Keratinocyte (primary cell): Measurements from ENCODE around the gene TNIK.

Experiments used
- EZH2 ChIP-seq: IDR thresholded peaks from one replicate; pipeline ENCODE4 v1.6.1; 2012; ENCODE audit warnings: inconsistent platforms, mild to moderate bottlenecking, low read length, moderate library complexity
- TF ChIP-seq, protein P1 (sequence below), 3 experiments: IDR thresholded peaks in 1 of 3; conservative IDR thresholded peaks in 1 of 3; optimal IDR thresholded peaks in 1 of 3; 2 replicates in 2 of 3; 3 replicates in 1 of 3; pipeline versions ENCODE3 to v1.5.1; 2011; ENCODE audit warnings: low read length in 3 of 3, mild to moderate bottlenecking in 3 of 3, moderate library complexity in 2 of 3, control low read depth in 1 of 3, inconsistent platforms in 1 of 3; ENCODE audit not compliant: insufficient read depth in 2 of 3; ENCODE audit errors: extremely low read depth in 1 of 3

DNA sequence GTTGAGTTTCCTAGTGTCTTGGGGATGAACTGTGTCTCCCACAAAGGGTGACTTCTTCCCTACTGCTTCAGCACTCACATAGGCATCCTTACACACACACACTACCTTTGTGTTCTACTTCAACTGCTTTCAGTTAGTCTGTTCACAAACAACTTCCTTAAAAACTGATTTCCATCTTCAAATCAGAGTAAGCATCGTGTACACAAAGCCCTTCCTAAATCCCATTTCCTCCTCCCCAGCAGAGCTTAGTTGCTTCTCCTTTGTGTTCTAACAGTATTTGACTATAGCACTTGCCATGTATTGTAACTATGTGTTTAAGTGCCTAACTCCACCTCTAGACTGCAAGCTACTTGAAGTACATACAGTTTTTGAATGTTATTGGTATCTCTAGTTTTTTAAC, 71.7 kb downstream of the TNIK start:
- TF ChIP-seq, protein P1, sequence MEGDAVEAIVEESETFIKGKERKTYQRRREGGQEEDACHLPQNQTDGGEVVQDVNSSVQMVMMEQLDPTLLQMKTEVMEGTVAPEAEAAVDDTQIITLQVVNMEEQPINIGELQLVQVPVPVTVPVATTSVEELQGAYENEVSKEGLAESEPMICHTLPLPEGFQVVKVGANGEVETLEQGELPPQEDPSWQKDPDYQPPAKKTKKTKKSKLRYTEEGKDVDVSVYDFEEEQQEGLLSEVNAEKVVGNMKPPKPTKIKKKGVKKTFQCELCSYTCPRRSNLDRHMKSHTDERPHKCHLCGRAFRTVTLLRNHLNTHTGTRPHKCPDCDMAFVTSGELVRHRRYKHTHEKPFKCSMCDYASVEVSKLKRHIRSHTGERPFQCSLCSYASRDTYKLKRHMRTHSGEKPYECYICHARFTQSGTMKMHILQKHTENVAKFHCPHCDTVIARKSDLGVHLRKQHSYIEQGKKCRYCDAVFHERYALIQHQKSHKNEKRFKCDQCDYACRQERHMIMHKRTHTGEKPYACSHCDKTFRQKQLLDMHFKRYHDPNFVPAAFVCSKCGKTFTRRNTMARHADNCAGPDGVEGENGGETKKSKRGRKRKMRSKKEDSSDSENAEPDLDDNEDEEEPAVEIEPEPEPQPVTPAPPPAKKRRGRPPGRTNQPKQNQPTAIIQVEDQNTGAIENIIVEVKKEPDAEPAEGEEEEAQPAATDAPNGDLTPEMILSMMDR (optimal IDR thresholded peaks at IDR 0.05 in 1 of 3, IDR thresholded peaks at IDR 0.05 in 1 of 3, conservative IDR thresholded peaks at IDR 0.05 in 1 of 3; ENCODE audit: extremely low read depth in 1 of 3, insufficient read depth in 2 of 3, low read length in 3 of 3), result no peak
- no peak for TF ChIP-seq EZH2
